GM23338 (cell line): ENCODE data around the gene DDX49.
"Not testable (repeated sequence)": the region's sequence is repeated elsewhere in the genome, so short reads cannot be mapped to it uniquely, and the experiment has no call there.

Experiments
- CREB1 ChIP-seq: fragments of 250-450 bp; sonication (Bioruptor Pico); IDR thresholded peaks from 2 replicates; pipeline ENCODE4 v1.5.0; 2020; ENCODE audit warnings: low read depth, mild to moderate bottlenecking, moderate library complexity
- ETS1 ChIP-seq: IDR thresholded peaks from 2 replicates; pipeline ENCODE4 v1.6.1; 2016; ENCODE audit warnings: antibody characterized with exemption
- EZH2 ChIP-seq: fragments of 200-600 bp; sonication (generic); IDR thresholded peaks from one replicate; pipeline ENCODE4 v1.8.0; 2017; ENCODE audit warnings: antibody characterized with exemption, mild to moderate bottlenecking, low read depth; ENCODE audit not compliant: unreplicated experiment
- EZH2phosphoT487 ChIP-seq: fragments of 200-600 bp; sonication (generic); IDR thresholded peaks from one replicate; pipeline ENCODE4 v1.8.1; 2018; ENCODE audit warnings: antibody characterized with exemption; ENCODE audit not compliant: unreplicated experiment
- JUNB ChIP-seq: IDR thresholded peaks from one replicate; pipeline ENCODE4 v1.6.1; 2016; ENCODE audit warnings: antibody characterized with exemption; ENCODE audit not compliant: unreplicated experiment
- POLR2AphosphoS5 ChIP-seq: IDR thresholded peaks from 2 replicates; pipeline ENCODE4 v1.6.1; 2016; ENCODE audit warnings: antibody characterized with exemption, low read depth
- STAT1 ChIP-seq: IDR thresholded peaks from one replicate; pipeline ENCODE4 v1.6.1; 2016; ENCODE audit warnings: antibody characterized with exemption; ENCODE audit not compliant: unreplicated experiment
- ZNF331 ChIP-seq: fragments of 250-450 bp; sonication (Bioruptor Pico); IDR thresholded peaks from 2 replicates; pipeline ENCODE4 v1.5.0; 2020; ENCODE audit warnings: low read depth, mild to moderate bottlenecking, moderate library complexity
- TF ChIP-seq, protein P1 (sequence below), 2 experiments: fragments of 200-600 bp in 1 of 2; sonication (generic) in 1 of 2; conservative IDR thresholded peaks; 2 replicates each; pipeline versions ENCODE4 v1.5.1 to v1.6.1; 2016 to 2017; ENCODE audit warnings: antibody characterized with exemption in 2 of 2, low read depth in 2 of 2, mild to moderate bottlenecking in 2 of 2, moderate library complexity in 1 of 2
- TF ChIP-seq, protein P2 (sequence below): IDR thresholded peaks from one replicate; pipeline ENCODE4 v1.6.1; 2018; ENCODE audit warnings: antibody characterized with exemption; ENCODE audit not compliant: unreplicated experiment

- TF ChIP-seq, protein P1, sequence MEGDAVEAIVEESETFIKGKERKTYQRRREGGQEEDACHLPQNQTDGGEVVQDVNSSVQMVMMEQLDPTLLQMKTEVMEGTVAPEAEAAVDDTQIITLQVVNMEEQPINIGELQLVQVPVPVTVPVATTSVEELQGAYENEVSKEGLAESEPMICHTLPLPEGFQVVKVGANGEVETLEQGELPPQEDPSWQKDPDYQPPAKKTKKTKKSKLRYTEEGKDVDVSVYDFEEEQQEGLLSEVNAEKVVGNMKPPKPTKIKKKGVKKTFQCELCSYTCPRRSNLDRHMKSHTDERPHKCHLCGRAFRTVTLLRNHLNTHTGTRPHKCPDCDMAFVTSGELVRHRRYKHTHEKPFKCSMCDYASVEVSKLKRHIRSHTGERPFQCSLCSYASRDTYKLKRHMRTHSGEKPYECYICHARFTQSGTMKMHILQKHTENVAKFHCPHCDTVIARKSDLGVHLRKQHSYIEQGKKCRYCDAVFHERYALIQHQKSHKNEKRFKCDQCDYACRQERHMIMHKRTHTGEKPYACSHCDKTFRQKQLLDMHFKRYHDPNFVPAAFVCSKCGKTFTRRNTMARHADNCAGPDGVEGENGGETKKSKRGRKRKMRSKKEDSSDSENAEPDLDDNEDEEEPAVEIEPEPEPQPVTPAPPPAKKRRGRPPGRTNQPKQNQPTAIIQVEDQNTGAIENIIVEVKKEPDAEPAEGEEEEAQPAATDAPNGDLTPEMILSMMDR (conservative IDR thresholded peaks at IDR 0.05; ENCODE audit: low read depth in 2 of 2): not testable (repeated sequence)
- TF ChIP-seq EZH2; CREB1 (CRISPR knock-in tag); JUNB; POLR2AphosphoS5; EZH2phosphoT487; STAT1; ETS1; ZNF331 (CRISPR knock-in tag): not testable (repeated sequence)
- TF ChIP-seq, protein P2, sequence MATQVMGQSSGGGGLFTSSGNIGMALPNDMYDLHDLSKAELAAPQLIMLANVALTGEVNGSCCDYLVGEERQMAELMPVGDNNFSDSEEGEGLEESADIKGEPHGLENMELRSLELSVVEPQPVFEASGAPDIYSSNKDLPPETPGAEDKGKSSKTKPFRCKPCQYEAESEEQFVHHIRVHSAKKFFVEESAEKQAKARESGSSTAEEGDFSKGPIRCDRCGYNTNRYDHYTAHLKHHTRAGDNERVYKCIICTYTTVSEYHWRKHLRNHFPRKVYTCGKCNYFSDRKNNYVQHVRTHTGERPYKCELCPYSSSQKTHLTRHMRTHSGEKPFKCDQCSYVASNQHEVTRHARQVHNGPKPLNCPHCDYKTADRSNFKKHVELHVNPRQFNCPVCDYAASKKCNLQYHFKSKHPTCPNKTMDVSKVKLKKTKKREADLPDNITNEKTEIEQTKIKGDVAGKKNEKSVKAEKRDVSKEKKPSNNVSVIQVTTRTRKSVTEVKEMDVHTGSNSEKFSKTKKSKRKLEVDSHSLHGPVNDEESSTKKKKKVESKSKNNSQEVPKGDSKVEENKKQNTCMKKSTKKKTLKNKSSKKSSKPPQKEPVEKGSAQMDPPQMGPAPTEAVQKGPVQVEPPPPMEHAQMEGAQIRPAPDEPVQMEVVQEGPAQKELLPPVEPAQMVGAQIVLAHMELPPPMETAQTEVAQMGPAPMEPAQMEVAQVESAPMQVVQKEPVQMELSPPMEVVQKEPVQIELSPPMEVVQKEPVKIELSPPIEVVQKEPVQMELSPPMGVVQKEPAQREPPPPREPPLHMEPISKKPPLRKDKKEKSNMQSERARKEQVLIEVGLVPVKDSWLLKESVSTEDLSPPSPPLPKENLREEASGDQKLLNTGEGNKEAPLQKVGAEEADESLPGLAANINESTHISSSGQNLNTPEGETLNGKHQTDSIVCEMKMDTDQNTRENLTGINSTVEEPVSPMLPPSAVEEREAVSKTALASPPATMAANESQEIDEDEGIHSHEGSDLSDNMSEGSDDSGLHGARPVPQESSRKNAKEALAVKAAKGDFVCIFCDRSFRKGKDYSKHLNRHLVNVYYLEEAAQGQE: not testable (repeated sequence)
Observed at GRCh38 chr19:18902519-18902918, 17.0 kb upstream of the DDX49 start.
